ENCODE data around the gene RXFP4. TPM values are rescaled to one million over a fixed set of nuclear protein-coding genes. Genes with fewer than 3 reads are reported as not detected.
A peak's percentile ranks its signal among the peaks of the same experiment; 100 is the strongest.

Gene RXFP4
- polyA plus RNA-seq, 2 of the 4 experiments (the other 2 are of a cell fraction): 0.06 to 0.12 TPM

DNA sequence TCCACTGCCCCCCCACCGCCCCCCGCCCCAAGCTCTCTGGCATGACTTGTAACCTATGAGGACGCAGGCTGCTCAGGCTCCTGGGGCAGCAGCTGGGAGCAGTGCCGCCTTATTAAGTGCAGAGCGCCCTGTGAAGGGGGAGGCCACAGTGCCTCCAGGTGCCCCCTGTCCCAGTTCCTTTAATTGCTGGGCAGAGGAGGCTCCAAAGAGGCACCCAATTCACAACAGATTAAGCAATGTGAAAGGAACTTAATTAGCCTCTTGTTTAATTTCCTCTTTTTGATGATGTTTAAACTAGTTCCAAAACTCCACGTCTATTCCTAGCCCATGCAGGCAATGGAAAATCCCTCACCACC is 3.0 kb downstream of the RXFP4 start:
- no peaks in the 10 kb centered on the region for H3K9me3 ChIP-seq
- 43% methylated on average over 6 of the region's 6 CpGs for WGBS (ENCODE audit: missing lambda C conversion rate)
- TF ChIP-seq BHLHE40 (IDR thresholded peaks at IDR 0.05; ENCODE audit: low read depth, low read length) (no peak), POLR2AphosphoS2 (conservative IDR thresholded peaks at IDR 0.05; ENCODE audit: low read length) (no peak), JUN (IDR thresholded peaks at IDR 0.05) (no peak; a peak in 1 of 5 replicates), HOXB5 (CRISPR knock-in tag; IDR thresholded peaks at IDR 0.05) (no peak), SMC3 (IDR thresholded peaks at IDR 0.05) (no peak), TFCP2L1 (CRISPR knock-in tag; IDR thresholded peaks at IDR 0.05) (no peak), PHF8 (IDR thresholded peaks at IDR 0.05; ENCODE audit: borderline replicate concordance, low read depth) (no peak), FOSL2 (IDR thresholded peaks at IDR 0.05) (no peak), FOSL2 (CRISPR knock-in tag; IDR thresholded peaks at IDR 0.05) (no peak), RCOR1 (IDR thresholded peaks at IDR 0.05; ENCODE audit: low read depth, low read length) (no peak), CHD2 (IDR thresholded peaks at IDR 0.05; ENCODE audit: low read length, partially characterized antibody) (no peak), ESRRA (IDR thresholded peaks at IDR 0.05; ENCODE audit: borderline replicate concordance, low read length) (no peak), NFE2L2 (conservative IDR thresholded peaks at IDR 0.05; ENCODE audit: low read length) (no peak)
- TF ChIP-seq, protein P1, sequence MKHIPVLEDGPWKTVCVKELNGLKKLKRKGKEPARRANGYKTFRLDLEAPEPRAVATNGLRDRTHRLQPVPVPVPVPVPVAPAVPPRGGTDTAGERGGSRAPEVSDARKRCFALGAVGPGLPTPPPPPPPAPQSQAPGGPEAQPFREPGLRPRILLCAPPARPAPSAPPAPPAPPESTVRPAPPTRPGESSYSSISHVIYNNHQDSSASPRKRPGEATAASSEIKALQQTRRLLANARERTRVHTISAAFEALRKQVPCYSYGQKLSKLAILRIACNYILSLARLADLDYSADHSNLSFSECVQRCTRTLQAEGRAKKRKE (CRISPR knock-in tag; IDR thresholded peaks at IDR 0.05; ENCODE audit: low read depth): no peak
- TF ChIP-seq, protein P2, sequence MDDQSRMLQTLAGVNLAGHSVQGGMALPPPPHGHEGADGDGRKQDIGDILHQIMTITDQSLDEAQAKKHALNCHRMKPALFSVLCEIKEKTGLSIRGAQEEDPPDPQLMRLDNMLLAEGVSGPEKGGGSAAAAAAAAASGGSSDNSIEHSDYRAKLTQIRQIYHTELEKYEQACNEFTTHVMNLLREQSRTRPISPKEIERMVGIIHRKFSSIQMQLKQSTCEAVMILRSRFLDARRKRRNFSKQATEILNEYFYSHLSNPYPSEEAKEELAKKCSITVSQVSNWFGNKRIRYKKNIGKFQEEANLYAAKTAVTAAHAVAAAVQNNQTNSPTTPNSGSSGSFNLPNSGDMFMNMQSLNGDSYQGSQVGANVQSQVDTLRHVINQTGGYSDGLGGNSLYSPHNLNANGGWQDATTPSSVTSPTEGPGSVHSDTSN (IDR thresholded peaks at IDR 0.05): no peak
- peak overlapping the region; percentile 49 for H3K4me2 ChIP-seq
- ChIA-PET CTCF (interaction anchor here (0.5 to 10.8 kb wide), 7 partner anchors 11 to 122 kb away, joined by 3 to 423 read pairs (median 7); partner anchors contain the start of gene ARHGEF2), POLR2A (interaction anchor here (0.5 to 1.6 kb wide), 4 partner anchors 10 to 31 kb away, joined by 3 to 6 read pairs (median 3); partner anchors contain the start of gene KHDC4)
- DNase-seq (ENCODE audit: low read depth in 1 of 2, low spot score in 1 of 2): no peak
- H3K4me3 ChIP-seq: no peak overlapping the region
- peak overlapping the region; percentile 35 to 73; a peak in 5 of 6 replicates for H3K27ac ChIP-seq
- FAIRE-seq: no peak
- peaks cover 74% of the 10 kb centered on the region for H3K4me1 ChIP-seq
- no peak for ATAC-seq

DNA sequence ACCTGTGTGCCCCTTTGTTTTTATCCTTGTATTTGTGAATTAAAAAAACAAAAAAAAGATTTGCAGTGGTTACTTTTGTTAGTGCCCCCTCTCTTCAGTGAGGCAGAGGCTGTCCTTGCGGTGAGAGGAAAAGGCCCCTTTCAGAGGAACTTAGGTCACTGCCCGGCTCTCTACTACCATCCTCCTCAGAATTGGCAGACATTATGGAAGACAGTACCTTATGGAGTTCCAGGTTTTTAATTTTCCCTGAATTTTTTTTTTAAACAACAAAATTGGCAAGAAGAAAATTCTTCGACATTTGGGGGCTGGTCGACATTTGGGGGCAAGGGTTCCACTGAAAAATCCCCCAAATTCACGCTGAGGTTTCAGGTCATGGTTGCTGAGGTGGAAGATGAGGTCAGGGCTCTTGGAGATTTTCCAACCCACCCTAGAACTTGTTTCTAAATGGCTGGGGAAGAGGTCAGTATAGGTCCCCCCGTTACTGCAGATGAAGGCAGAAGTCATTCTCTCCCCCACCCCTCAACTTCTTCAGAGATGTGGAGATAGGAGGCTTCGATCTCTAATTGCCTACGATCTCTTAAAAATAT is 5.3 kb downstream of the RXFP4 start:
- Histone ChIP-seq H3K9me3 (no peaks in the 10 kb centered on the region), H3K27ac (peak overlapping the region in 1 of 2 experiments; percentile 57; a peak in 4 of 6 replicates), H3K4me3 (no peak overlapping the region), H3K4me1 (peaks cover 57% of the 10 kb centered on the region), H3K4me2 (no peak overlapping the region)
- no peak for ATAC-seq
- ChIA-PET CTCF (interaction anchor here (0.6 to 10.8 kb wide), 4 partner anchors 8 to 119 kb away, joined by 3 to 423 read pairs (median 4); partner anchors contain the start of gene ARHGEF2), POLR2A (interaction anchor here (0.6 to 1.5 kb wide), 3 partner anchors 10 to 15 kb away, joined by 4 to 5 read pairs (median 5); no protein-coding TSS in a partner anchor)
- no peak for TF ChIP-seq TFCP2L1 (CRISPR knock-in tag; IDR thresholded peaks at IDR 0.05)
- TF ChIP-seq RARB (CRISPR knock-in tag; IDR thresholded peaks at IDR 0.05): no peak
- no peak for TF ChIP-seq CBX8 (IDR thresholded peaks at IDR 0.05)
- no peak for TF ChIP-seq MAFK (IDR thresholded peaks at IDR 0.05; ENCODE audit: partially characterized antibody)
- no peak for TF ChIP-seq CEBPB (IDR thresholded peaks at IDR 0.05)
- TF ChIP-seq ZFP36 (IDR thresholded peaks at IDR 0.05; ENCODE audit: borderline replicate concordance, partially characterized antibody): no peak
- TF ChIP-seq HOXA7 (CRISPR knock-in tag; IDR thresholded peaks at IDR 0.05): no peak
- no peak for TF ChIP-seq BHLHE40 (IDR thresholded peaks at IDR 0.05; ENCODE audit: low read depth, low read length)
- no peak for TF ChIP-seq HOXB5 (CRISPR knock-in tag; IDR thresholded peaks at IDR 0.05)
- TF ChIP-seq POLR2A (IDR thresholded peaks at IDR 0.05; ENCODE audit: low read length): no peak
- TF ChIP-seq RNF2 (IDR thresholded peaks at IDR 0.05; ENCODE audit: borderline replicate concordance, low read depth): no peak
- TF ChIP-seq, protein P3, sequence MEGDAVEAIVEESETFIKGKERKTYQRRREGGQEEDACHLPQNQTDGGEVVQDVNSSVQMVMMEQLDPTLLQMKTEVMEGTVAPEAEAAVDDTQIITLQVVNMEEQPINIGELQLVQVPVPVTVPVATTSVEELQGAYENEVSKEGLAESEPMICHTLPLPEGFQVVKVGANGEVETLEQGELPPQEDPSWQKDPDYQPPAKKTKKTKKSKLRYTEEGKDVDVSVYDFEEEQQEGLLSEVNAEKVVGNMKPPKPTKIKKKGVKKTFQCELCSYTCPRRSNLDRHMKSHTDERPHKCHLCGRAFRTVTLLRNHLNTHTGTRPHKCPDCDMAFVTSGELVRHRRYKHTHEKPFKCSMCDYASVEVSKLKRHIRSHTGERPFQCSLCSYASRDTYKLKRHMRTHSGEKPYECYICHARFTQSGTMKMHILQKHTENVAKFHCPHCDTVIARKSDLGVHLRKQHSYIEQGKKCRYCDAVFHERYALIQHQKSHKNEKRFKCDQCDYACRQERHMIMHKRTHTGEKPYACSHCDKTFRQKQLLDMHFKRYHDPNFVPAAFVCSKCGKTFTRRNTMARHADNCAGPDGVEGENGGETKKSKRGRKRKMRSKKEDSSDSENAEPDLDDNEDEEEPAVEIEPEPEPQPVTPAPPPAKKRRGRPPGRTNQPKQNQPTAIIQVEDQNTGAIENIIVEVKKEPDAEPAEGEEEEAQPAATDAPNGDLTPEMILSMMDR (IDR thresholded peaks at IDR 0.05): no peak
- 88% methylated on average over 8 of the region's 8 CpGs for WGBS (ENCODE audit: missing lambda C conversion rate)
- no peak for DNase-seq (ENCODE audit: low read depth in 1 of 2, low spot score in 1 of 2)
- no peak for FAIRE-seq
